Fibroblast of lung (primary cell): ENCODE results near the gene PPP2R3B. TPM values are rescaled to one million over a fixed set of nuclear protein-coding genes. Genes with fewer than 3 reads are reported as not detected.

ENCODE experiments used
- DNase-seq, 2 donors: peaks; one replicate each; pipeline versions ENCODE4 v3.0.0 to v3.0.0-alpha.2; 2010; ENCODE audit warnings: low read depth in 2 of 2
- H2AFZ ChIP-seq: 2 replicates; pipeline ENCODE4 v1.5.1; 2012; ENCODE audit warnings: low read length, control low read depth, inconsistent platforms
- H3K27ac ChIP-seq: 2 replicates; pipeline ENCODE4 v1.5.1; 2011; ENCODE audit warnings: low read length, control low read depth; ENCODE audit not compliant: insufficient read depth
- H3K27me3 ChIP-seq: 2 replicates; pipeline ENCODE4 v1.5.1; 2011; ENCODE audit warnings: mild to moderate bottlenecking, low read length; ENCODE audit not compliant: control insufficient read depth, insufficient read depth
- H3K36me3 ChIP-seq: 2 replicates; pipeline ENCODE4 v1.5.1; 2011; ENCODE audit warnings: low read length; ENCODE audit not compliant: control insufficient read depth, insufficient read depth
- H3K4me1 ChIP-seq: 2 replicates; pipeline ENCODE4 v1.5.1; 2011; ENCODE audit warnings: low read length; ENCODE audit not compliant: control insufficient read depth, insufficient read depth; ENCODE audit errors: extremely low read depth
- H3K4me2 ChIP-seq: 2 replicates; pipeline ENCODE4 v1.5.1; 2011; ENCODE audit warnings: low read length, control low read depth; ENCODE audit not compliant: insufficient read depth; ENCODE audit errors: extremely low read depth
- H3K4me3 ChIP-seq, 4 experiments: fragments of 200-600 bp in 1 of 4; sonication (generic) in 1 of 4; replicated peaks in 1 of 4; 2 replicates each; pipeline ENCODE4 v1.5.1; 2011 to 2016; ENCODE audit warnings: low read length in 4 of 4, low read depth in 3 of 4, mild to moderate bottlenecking in 3 of 4, control low read depth in 2 of 4, inconsistent platforms in 1 of 4, mixed read lengths in 1 of 4; ENCODE audit not compliant: insufficient read depth in 1 of 4; ENCODE audit errors: control extremely low read depth in 1 of 4
- H3K79me2 ChIP-seq: 2 replicates; pipeline ENCODE4 v1.5.1; 2012; ENCODE audit warnings: mild to moderate bottlenecking, low read length, inconsistent platforms; ENCODE audit not compliant: control insufficient read depth, insufficient read depth
- H3K9ac ChIP-seq: 2 replicates; pipeline ENCODE4 v1.5.1; 2011; ENCODE audit warnings: mild to moderate bottlenecking, low read length, control low read depth; ENCODE audit not compliant: insufficient read depth
- H3K9me3 ChIP-seq: 2 replicates; pipeline ENCODE4 v1.5.1; 2012; ENCODE audit warnings: low read depth, low read length; ENCODE audit not compliant: control insufficient read depth, insufficient read depth
- H4K20me1 ChIP-seq: 2 replicates; pipeline ENCODE4 v1.5.1; 2011; ENCODE audit warnings: low read length; ENCODE audit not compliant: control insufficient read depth, insufficient read depth; ENCODE audit errors: extremely low read depth
- EZH2 ChIP-seq: IDR thresholded peaks from 2 replicates; pipeline ENCODE4 v1.5.1; 2012; ENCODE audit warnings: low read length, control low read depth, mild to moderate bottlenecking; ENCODE audit errors: missing control alignments
- polyA plus RNA-seq, 2 donors: library from polyadenylated mRNA; depleted of rRNA in 1 of 2; stranded (reverse) in 1 of 2; unstranded in 1 of 2; fragments of >200 nt; gene quantifications; 2 replicates each; pipeline ENCODE4 v1.2.1, GENCODE V29; 2011 to 2012; ENCODE audit warnings: missing spikeins in 1 of 2
- total RNA-seq: library from RNA; depleted of rRNA; stranded (reverse); fragments of >200 nt; gene quantifications from 2 replicates; pipeline ENCODE4 v1.2.1, GENCODE V29; 2014
- TF ChIP-seq, protein P1 (sequence below), 2 donors: IDR thresholded peaks in 1 of 2; conservative IDR thresholded peaks in 1 of 2; 1 replicate in 1 of 2; 2 replicates in 1 of 2; pipeline ENCODE4 v1.5.1; 2011 to 2012; ENCODE audit warnings: low read length in 2 of 2, control low read depth in 1 of 2, inconsistent platforms in 1 of 2, low read depth in 1 of 2, mild to moderate bottlenecking in 1 of 2

Gene PPP2R3B
- total and polyA plus RNA-seq, 2 donors (not counting 1 experiment from before 2014, with no cell fraction given): 3.2 to 14.7 TPM

GRCh38 chrX:357035-357692 is 29.5 kb downstream of the PPP2R3B start:
- H3K4me1 ChIP-seq: peaks cover 2% of the 10 kb centered on the region
- TF ChIP-seq, protein P1, sequence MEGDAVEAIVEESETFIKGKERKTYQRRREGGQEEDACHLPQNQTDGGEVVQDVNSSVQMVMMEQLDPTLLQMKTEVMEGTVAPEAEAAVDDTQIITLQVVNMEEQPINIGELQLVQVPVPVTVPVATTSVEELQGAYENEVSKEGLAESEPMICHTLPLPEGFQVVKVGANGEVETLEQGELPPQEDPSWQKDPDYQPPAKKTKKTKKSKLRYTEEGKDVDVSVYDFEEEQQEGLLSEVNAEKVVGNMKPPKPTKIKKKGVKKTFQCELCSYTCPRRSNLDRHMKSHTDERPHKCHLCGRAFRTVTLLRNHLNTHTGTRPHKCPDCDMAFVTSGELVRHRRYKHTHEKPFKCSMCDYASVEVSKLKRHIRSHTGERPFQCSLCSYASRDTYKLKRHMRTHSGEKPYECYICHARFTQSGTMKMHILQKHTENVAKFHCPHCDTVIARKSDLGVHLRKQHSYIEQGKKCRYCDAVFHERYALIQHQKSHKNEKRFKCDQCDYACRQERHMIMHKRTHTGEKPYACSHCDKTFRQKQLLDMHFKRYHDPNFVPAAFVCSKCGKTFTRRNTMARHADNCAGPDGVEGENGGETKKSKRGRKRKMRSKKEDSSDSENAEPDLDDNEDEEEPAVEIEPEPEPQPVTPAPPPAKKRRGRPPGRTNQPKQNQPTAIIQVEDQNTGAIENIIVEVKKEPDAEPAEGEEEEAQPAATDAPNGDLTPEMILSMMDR (conservative IDR thresholded peaks at IDR 0.05 in 1 of 2, IDR thresholded peaks at IDR 0.05 in 1 of 2; ENCODE audit: low read depth in 1 of 2, low read length in 2 of 2): no peak
- TF ChIP-seq EZH2: no peak
- no peak overlapping the region for H2AFZ ChIP-seq
- no peaks in the 10 kb centered on the region for H3K9me3 ChIP-seq
- H3K27ac ChIP-seq: no peak overlapping the region
- no peaks in the 10 kb centered on the region for H3K79me2 ChIP-seq
- no peaks in the 10 kb centered on the region for H3K27me3 ChIP-seq
- H3K4me2 ChIP-seq: no peak overlapping the region
- no peak overlapping the region for H3K9ac ChIP-seq
- no peaks in the 10 kb centered on the region for H4K20me1 ChIP-seq
- H3K4me3 ChIP-seq: no peak overlapping the region
- DNase-seq: no peak
- H3K36me3 ChIP-seq: no peaks in the 10 kb centered on the region

DNA sequence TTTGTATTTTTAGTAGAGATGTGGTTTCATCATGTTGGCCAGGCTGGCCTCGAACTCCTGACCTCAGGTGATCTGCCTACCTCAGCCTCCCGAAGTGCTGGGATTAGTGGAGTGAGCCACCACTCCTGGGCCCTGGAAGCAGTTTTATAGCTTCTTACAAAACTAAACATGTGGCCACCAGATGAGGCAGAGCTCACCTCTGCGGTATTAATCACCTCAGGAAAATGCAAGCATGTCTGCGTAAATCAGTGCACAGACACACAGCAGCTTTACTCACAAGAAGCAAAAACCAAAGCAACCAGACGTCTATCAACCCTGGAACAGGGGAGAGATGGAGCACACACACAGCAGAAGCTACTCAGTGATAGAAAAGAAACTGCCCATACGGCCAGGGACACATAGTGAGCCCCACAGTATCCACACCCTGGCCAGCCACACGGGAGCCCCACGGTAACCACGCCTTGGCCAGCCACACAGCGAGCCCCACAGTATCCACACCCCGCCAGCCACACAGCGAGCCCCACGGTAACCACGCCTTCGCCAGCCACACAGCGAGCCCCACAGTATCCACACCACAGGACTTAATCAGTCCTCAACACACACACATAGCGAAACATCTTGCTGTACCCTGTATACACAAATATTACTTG is 30.2 kb downstream of the PPP2R3B start:
- Histone ChIP-seq H2AFZ (no peak overlapping the region), H3K36me3 (no peaks in the 10 kb centered on the region), H3K4me1 (peaks cover 2% of the 10 kb centered on the region), H3K9me3 (no peaks in the 10 kb centered on the region), H3K79me2 (no peaks in the 10 kb centered on the region), H3K4me3 (no peak overlapping the region), H4K20me1 (no peaks in the 10 kb centered on the region), H3K27me3 (no peaks in the 10 kb centered on the region), H3K9ac (no peak overlapping the region), H3K27ac (no peak overlapping the region), H3K4me2 (no peak overlapping the region)
- DNase-seq: peak in 1 of 2 donors; percentile 96
- TF ChIP-seq, protein P1 (conservative IDR thresholded peaks at IDR 0.05 in 1 of 2, IDR thresholded peaks at IDR 0.05 in 1 of 2; ENCODE audit: low read depth in 1 of 2, low read length in 2 of 2): no peak
- TF ChIP-seq EZH2: no peak

- H3K9me3 ChIP-seq: no peaks in the 10 kb centered on the region
- H4K20me1 ChIP-seq: no peaks in the 10 kb centered on the region
- TF ChIP-seq, protein P1 (conservative IDR thresholded peaks at IDR 0.05 in 1 of 2, IDR thresholded peaks at IDR 0.05 in 1 of 2; ENCODE audit: low read depth in 1 of 2, low read length in 2 of 2): no peak
- no peak for TF ChIP-seq EZH2
- no peak overlapping the region for H2AFZ ChIP-seq
- no peak overlapping the region for H3K4me3 ChIP-seq
- H3K4me2 ChIP-seq: no peak overlapping the region
- H3K9ac ChIP-seq: no peak overlapping the region
- H3K27ac ChIP-seq: no peak overlapping the region
- no peaks in the 10 kb centered on the region for H3K36me3 ChIP-seq
- no peaks in the 10 kb centered on the region for H3K27me3 ChIP-seq
- DNase-seq: no peak
- no peaks in the 10 kb centered on the region for H3K79me2 ChIP-seq
- H3K4me1 ChIP-seq: peaks cover 2% of the 10 kb centered on the region
Observed at GRCh38 chrX:355329-356050, 31.2 kb downstream of the PPP2R3B start.
